Measurements from ENCODE around the gene RHOBTB3. TPM values are rescaled to one million over a fixed set of nuclear protein-coding genes. Genes with fewer than 3 reads are reported as not detected.

RHOBTB3 gene
- total RNA-seq, 1 donor from 2014 or later: 21.6 TPM

DNA sequence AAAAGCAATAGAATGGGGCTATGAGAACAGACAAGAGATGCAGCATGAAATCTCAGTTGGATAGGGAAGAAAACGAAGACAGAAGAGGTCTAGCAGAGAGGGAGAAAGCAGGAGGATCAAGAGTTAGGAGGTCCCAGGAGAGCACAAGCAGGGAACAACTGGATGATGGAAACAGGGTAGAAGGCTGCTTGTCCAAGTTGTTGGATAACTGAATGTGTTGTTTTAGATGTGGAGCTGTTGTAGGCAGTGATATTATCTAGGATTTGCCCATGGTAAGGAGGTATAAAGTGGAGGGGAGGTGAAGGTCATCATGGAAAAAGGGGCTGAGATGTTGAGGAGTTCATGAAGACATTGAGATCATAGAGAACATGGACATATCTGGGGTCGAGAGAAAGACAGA lies 12.4 kb upstream of the RHOBTB3 start:
- no peak overlapping the region for H3K4me3 ChIP-seq (ENCODE audit: low read depth, low read length)
- DNase-seq (ENCODE audit: low read depth) (no peak), FAIRE-seq (no peak)
- no peak for TF ChIP-seq CTCF (IDR thresholded peaks at IDR 0.05; ENCODE audit: insufficient read depth, low read length, severe bottlenecking)
- no peaks in the 10 kb centered on the region for H3K27me3 ChIP-seq (ENCODE audit: control insufficient read depth, insufficient read depth, low read length)
- H3K36me3 ChIP-seq (ENCODE audit: control insufficient read depth, insufficient read depth, low read length): no peaks in the 10 kb centered on the region

- no peak for DNase-seq (ENCODE audit: low read depth)
- H3K36me3 ChIP-seq (ENCODE audit: control insufficient read depth, insufficient read depth, low read length): no peaks in the 10 kb centered on the region
- no peaks in the 10 kb centered on the region for H3K27me3 ChIP-seq (ENCODE audit: control insufficient read depth, insufficient read depth, low read length)
- H3K4me3 ChIP-seq (ENCODE audit: low read depth, low read length): no peak overlapping the region
- no peak for FAIRE-seq
- TF ChIP-seq CTCF (IDR thresholded peaks at IDR 0.05; ENCODE audit: insufficient read depth, low read length, severe bottlenecking): no peak
Measured at GRCh38 chr5:95720094-95720786, 10.9 kb upstream of the RHOBTB3 start.

DNA sequence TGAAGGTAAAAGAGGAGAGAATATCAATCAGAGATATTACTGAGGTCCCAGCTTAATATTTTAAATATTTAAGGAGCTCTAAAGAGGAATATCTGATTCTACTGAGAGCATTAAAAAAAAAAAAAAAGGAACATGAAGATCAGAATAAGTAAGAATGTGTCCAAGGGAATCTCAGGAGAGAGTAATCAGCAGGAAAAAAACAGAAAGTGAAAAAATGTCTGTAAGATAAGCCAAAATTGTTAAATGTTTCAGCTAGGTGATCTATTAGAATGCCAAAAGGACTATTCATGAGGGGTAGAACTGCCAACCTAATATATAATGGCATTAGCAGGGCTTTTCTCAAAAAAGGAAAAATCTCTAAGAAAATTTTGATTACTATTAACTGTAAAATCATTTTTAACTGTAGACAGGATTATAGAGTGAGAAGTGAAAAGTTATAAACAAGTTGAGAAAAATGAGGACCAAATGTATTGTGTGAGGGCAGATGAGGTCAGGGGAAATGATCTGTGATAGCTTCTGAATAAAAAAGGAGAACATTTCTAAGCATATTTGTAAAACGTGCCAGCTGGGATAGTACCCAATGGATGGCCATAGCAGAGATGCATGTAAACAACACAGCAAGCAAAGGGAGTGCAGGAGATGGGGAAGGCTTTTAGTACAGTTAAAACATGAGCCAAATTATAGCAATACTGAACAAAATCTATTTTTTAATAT lies 9.4 kb upstream of the RHOBTB3 start:
- no peak for FAIRE-seq

DNA sequence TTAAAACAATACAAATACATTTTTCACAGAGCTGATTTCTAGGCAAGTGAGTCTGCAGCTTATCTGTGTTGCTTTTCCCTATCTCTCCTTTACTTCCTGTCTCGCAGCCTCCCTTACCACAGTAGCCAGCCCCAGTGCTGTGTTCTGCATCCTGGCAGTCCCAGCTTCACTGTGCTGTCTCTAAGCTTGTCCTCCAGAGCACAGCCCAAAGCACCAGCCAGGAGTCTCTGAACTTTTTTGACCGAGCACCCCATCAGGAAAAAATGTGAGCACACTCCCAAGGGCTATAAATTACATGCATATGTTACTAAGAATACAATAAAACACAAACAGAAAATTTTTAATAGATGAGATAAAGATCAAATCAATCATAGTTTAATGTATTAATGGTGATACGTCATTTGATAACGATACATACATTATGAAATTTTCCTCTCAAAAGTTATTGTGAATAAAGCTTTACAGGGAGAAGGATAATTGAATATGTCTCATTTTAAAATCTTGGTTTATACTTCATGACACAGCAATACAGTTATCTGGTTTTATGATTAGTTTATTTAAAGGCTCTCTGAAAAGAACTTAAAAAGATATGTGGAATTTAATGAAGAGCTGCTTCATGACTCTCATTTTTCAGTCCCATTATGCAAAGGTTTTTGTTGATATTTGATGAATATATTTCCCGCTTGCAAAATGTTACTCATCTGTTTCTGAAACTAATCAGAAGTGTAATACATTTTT lies 7.3 kb upstream of the RHOBTB3 start:
- FAIRE-seq: no peak
- Histone ChIP-seq H3K27me3 (ENCODE audit: control insufficient read depth, insufficient read depth, low read length) (no peaks in the 10 kb centered on the region), H3K36me3 (ENCODE audit: control insufficient read depth, insufficient read depth, low read length) (no peaks in the 10 kb centered on the region), H3K4me3 (ENCODE audit: low read depth, low read length) (no peak overlapping the region)
- DNase-seq (ENCODE audit: low read depth): no peak
- no peak for TF ChIP-seq CTCF (IDR thresholded peaks at IDR 0.05; ENCODE audit: insufficient read depth, low read length, severe bottlenecking)

More for the DNA sequence above, 9.4 kb upstream of the RHOBTB3 start:
- TF ChIP-seq CTCF (IDR thresholded peaks at IDR 0.05; ENCODE audit: insufficient read depth, low read length, severe bottlenecking): no peak
- no peak for DNase-seq (ENCODE audit: low read depth)
- Histone ChIP-seq H3K27me3 (ENCODE audit: control insufficient read depth, insufficient read depth, low read length) (no peaks in the 10 kb centered on the region), H3K36me3 (ENCODE audit: control insufficient read depth, insufficient read depth, low read length) (no peaks in the 10 kb centered on the region), H3K4me3 (ENCODE audit: low read depth, low read length) (no peak overlapping the region)

DNA sequence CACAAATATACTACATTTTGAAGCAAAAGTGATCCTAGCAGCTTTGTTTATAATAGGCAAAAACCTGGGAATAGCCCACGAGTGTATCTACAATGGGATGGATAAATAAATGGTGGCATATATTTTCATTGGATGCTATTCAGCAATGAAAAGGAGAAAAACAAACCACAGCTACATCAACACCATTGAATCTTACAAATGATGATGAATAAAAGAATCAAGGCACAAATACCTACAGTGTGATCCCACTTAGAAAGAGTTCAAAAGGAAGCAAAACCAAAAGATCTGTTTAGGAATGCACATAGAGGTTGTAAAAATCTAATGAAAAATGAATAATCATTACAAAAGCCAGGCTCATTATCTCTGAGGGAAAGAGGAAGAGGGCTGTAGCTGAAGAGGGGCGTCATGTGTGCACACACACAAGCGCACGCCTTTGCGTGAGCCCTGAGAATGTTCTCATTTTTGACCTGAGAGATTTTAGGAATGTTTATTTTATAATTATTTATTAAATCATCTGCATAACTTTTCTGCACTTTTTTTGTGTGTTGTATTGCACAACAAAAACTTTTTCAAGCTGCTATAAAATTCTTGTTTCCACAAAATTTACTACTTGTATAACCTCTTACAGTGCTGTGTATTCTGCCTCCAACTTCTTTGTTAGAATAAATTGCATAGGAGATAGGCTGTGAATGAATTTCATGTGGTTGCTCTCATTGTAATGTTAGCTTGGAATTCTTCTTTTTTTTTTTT lies 5.9 kb upstream of the RHOBTB3 start:
- no peak for FAIRE-seq
- no peak for TF ChIP-seq CTCF (IDR thresholded peaks at IDR 0.05; ENCODE audit: insufficient read depth, low read length, severe bottlenecking)
- H3K27me3 ChIP-seq (ENCODE audit: control insufficient read depth, insufficient read depth, low read length): no peaks in the 10 kb centered on the region
- H3K4me3 ChIP-seq (ENCODE audit: low read depth, low read length): no peak overlapping the region
- no peaks in the 10 kb centered on the region for H3K36me3 ChIP-seq (ENCODE audit: control insufficient read depth, insufficient read depth, low read length)
- DNase-seq (ENCODE audit: low read depth): no peak
